OCI-LY3 (cell line): Measurements from ENCODE around the gene URM1.

Experiments
- H2AFZ ChIP-seq: fragments of 200-600, 300-600 bp; shearing (Covaris generic); 2 replicates; pipeline ENCODE4 v1.6.0; 2014; ENCODE audit warnings: antibody characterized with exemption, low read depth, low read length
- H3K27ac ChIP-seq: fragments of 200-600, 300-600 bp; sonication (generic); 2 replicates; pipeline ENCODE4 v1.5.1; 2014; ENCODE audit warnings: mild to moderate bottlenecking, low read length, moderate library complexity, mixed read lengths
- H3K27me3 ChIP-seq: fragments of 200-600, 300-600 bp; sonication (generic); 2 replicates; pipeline ENCODE4 v1.6.1; 2014; ENCODE audit warnings: low read depth, low read length, mixed read lengths
- H3K36me3 ChIP-seq: fragments of 200-600, 300-600 bp; sonication (generic); replicated peaks from 2 replicates; pipeline ENCODE3; 2014; ENCODE audit warnings: low read depth, low read length, mixed read lengths
- H3K4me1 ChIP-seq: fragments of 300-600, 200-600 bp; sonication (generic); 2 replicates; pipeline ENCODE4 v1.6.1; 2014; ENCODE audit warnings: low read length, mixed read lengths
- H3K4me2 ChIP-seq: fragments of 200-600, 300-600 bp; sonication (generic); 2 replicates; pipeline ENCODE4 v1.6.1; 2014; ENCODE audit warnings: low read length, mixed read lengths
- H3K4me3 ChIP-seq: fragments of 300-600, 200-600 bp; sonication (generic); 2 replicates; pipeline ENCODE4 v1.5.1; 2014; ENCODE audit warnings: antibody characterized with exemption, mild to moderate bottlenecking, low read length, moderate library complexity
- H3K79me2 ChIP-seq: fragments of 300-600, 200-600 bp; shearing (Covaris generic); 2 replicates; pipeline ENCODE4 v1.6.1; 2014; ENCODE audit warnings: mild to moderate bottlenecking, low read length, mixed read lengths
- H3K9ac ChIP-seq: fragments of 300-600, 200-600 bp; shearing (Covaris generic); 2 replicates; pipeline ENCODE4 v1.6.0; 2014; ENCODE audit warnings: mild to moderate bottlenecking, low read length, moderate library complexity
- H3K9me3 ChIP-seq: fragments of 200-600, 300-600 bp; shearing (Covaris generic); 2 replicates; pipeline ENCODE4 v1.6.1; 2014; ENCODE audit warnings: low read length, mixed read lengths; ENCODE audit not compliant: insufficient read depth
- H4K20me1 ChIP-seq: fragments of 200-600, 300-600 bp; sonication (generic); 2 replicates; pipeline ENCODE4 v1.6.1; 2016; ENCODE audit warnings: low read length, mixed read lengths; ENCODE audit not compliant: insufficient read depth
- CTCF ChIP-seq: fragments of 200-600, 300-600 bp; sonication (generic); IDR thresholded peaks from 2 replicates; pipeline ENCODE4 v1.5.1; 2014; ENCODE audit warnings: antibody characterized with exemption, low read length, low read depth
- EZH2phosphoT487 ChIP-seq: fragments of 200-600 bp; shearing (Covaris generic); IDR thresholded peaks from 2 replicates; pipeline ENCODE4 v1.6.1; 2018; ENCODE audit warnings: antibody characterized with exemption, mixed run types, low read depth

The URM1 gene

GRCh38 chr9:128408963-128409431, 37.8 kb downstream of the URM1 start:
- no peak overlapping the region for H2AFZ ChIP-seq
- H3K36me3 ChIP-seq = no peaks in the 10 kb centered on the region
- TF ChIP-seq CTCF = no peak
- no peak for TF ChIP-seq EZH2phosphoT487
- no peak overlapping the region for H3K27ac ChIP-seq
- no peak overlapping the region for H3K4me2 ChIP-seq
- H3K9me3 ChIP-seq = no peaks in the 10 kb centered on the region
- no peak overlapping the region for H3K4me3 ChIP-seq
- no peak overlapping the region for H3K9ac ChIP-seq
- no peaks in the 10 kb centered on the region for H3K4me1 ChIP-seq
- no peaks in the 10 kb centered on the region for H3K79me2 ChIP-seq
- no peaks in the 10 kb centered on the region for H4K20me1 ChIP-seq
- H3K27me3 ChIP-seq = peaks cover 4% of the 10 kb centered on the region; the same call in 1 of the 2 replicates

- H3K79me2 ChIP-seq = no peaks in the 10 kb centered on the region
- peaks cover 8% of the 10 kb centered on the region; the same call in 1 of the 2 replicates for H3K27me3 ChIP-seq
- H4K20me1 ChIP-seq = no peaks in the 10 kb centered on the region
- no peaks in the 10 kb centered on the region for H3K9me3 ChIP-seq
- no peak overlapping the region for H3K9ac ChIP-seq
- no peak overlapping the region for H3K4me3 ChIP-seq
- TF ChIP-seq EZH2phosphoT487 (no peak), CTCF (no peak)
- H3K27ac ChIP-seq = no peak overlapping the region
- no peaks in the 10 kb centered on the region for H3K4me1 ChIP-seq
- no peaks in the 10 kb centered on the region for H3K36me3 ChIP-seq
- no peak overlapping the region for H3K4me2 ChIP-seq
- no peak overlapping the region for H2AFZ ChIP-seq
Measured at GRCh38 chr9:128409450-128409849, 38.3 kb downstream of the URM1 start.

- Histone ChIP-seq H3K4me2 (no peak overlapping the region), H2AFZ (no peak overlapping the region), H3K9me3 (no peaks in the 10 kb centered on the region), H3K4me1 (no peaks in the 10 kb centered on the region), H4K20me1 (no peaks in the 10 kb centered on the region), H3K27ac (no peak overlapping the region), H3K27me3 (peaks cover 13% of the 10 kb centered on the region; the same call in 1 of the 2 replicates), H3K36me3 (no peaks in the 10 kb centered on the region), H3K79me2 (no peaks in the 10 kb centered on the region), H3K4me3 (no peak overlapping the region), H3K9ac (no peak overlapping the region)
- TF ChIP-seq CTCF = peak; percentile 25; the same call in 1 of the 2 replicates
- TF ChIP-seq EZH2phosphoT487 = no peak
Measured at GRCh38 chr9:128409978-128410377, 38.8 kb downstream of the URM1 start.

GRCh38 chr9:128411364-128412119, 40.4 kb downstream of the URM1 start:
- Histone ChIP-seq H3K36me3 (no peaks in the 10 kb centered on the region), H3K4me2 (no peak overlapping the region), H3K27me3 (peaks cover 22% of the 10 kb centered on the region), H2AFZ (no peak overlapping the region), H3K4me3 (no peak overlapping the region), H4K20me1 (no peaks in the 10 kb centered on the region), H3K4me1 (peaks cover 7% of the 10 kb centered on the region), H3K27ac (no peak overlapping the region), H3K9ac (no peak overlapping the region), H3K9me3 (no peaks in the 10 kb centered on the region), H3K79me2 (no peaks in the 10 kb centered on the region)
- TF ChIP-seq EZH2phosphoT487 (no peak), CTCF (no peak)
